GM18907 (cell line): Measurements from ENCODE around the gene CEP85.
"Not testable (repeated sequence)": the region's sequence is repeated elsewhere in the genome, so short reads cannot be mapped to it uniquely, and the experiment has no call there.

Experiments used
- ATAC-seq: cut with Tn5 transposase; IDR thresholded peaks from one replicate; pipeline ENCODE4 v1.9.1; 2021; ENCODE audit warnings: mild to moderate bottlenecking, moderate library complexity; ENCODE audit not compliant: unreplicated experiment

CEP85 gene

GRCh38 chr1:26220199-26220912 is 13.6 kb upstream of the CEP85 start:
- no peak for ATAC-seq

- ATAC-seq, result no peak
Observed at GRCh38 chr1:26221094-26221493, 12.9 kb upstream of the CEP85 start.

GRCh38 chr1:26224606-26225005 is 9.4 kb upstream of the CEP85 start:
- no peak for ATAC-seq

DNA sequence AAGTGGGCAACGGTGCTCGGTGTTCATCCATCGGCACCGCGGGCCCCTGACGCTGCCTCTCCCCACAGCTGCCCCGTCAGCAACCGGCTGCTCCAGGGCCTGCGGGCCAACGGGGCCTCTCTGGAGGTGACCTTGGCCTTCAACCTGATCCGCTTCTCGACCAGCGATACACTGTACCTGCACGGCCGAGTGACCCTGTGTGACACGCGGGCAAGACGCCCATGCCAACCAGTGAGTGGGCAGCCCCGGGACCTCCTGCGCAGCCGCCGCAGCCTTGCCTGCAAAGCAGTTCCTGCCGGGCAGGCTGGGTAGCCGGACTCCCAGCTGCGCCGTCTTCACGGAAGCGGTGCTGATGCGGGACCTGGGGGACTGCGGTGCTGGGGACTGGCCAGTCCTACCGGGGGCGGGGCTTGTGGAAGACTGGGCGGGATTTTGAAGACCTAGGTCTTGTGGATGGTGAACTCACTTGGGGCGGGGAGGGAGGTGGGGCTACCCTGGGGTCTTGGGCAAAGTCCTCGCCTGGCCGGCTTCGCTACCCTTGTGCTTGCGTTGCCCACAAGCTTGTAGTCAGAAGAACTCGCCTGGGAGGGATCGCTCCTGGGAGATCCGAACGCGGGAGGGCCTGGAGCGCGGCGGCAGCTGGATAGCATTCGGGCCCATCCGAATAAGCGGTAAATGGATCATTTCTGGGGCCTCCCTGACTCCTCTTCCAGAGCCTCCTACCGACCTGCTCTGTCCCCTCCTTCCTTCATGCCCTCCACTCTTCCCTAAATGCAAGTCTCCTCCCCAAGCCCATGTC is 8.8 kb upstream of the CEP85 start:
- ATAC-seq, result no peak

DNA sequence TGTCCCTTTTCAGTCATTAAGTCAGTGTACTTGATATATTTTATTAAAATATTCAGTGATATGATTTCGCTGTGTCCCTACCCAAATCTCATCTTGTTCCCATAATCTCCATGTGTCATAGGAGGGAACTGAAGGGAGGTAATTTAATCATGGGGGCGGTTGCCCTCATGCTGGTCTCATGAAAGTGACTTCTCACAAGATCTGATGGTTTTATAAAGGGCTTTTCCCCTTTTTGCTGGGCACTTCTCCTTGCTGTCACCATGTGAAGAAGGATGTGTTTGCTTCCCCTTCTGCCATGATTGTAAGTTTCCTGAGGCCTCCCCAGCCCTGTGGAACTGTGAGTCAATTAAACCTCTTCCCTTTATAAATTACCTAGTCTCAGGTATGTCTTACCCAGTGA is 3.3 kb upstream of the CEP85 start:
- ATAC-seq, result not testable (repeated sequence)

DNA sequence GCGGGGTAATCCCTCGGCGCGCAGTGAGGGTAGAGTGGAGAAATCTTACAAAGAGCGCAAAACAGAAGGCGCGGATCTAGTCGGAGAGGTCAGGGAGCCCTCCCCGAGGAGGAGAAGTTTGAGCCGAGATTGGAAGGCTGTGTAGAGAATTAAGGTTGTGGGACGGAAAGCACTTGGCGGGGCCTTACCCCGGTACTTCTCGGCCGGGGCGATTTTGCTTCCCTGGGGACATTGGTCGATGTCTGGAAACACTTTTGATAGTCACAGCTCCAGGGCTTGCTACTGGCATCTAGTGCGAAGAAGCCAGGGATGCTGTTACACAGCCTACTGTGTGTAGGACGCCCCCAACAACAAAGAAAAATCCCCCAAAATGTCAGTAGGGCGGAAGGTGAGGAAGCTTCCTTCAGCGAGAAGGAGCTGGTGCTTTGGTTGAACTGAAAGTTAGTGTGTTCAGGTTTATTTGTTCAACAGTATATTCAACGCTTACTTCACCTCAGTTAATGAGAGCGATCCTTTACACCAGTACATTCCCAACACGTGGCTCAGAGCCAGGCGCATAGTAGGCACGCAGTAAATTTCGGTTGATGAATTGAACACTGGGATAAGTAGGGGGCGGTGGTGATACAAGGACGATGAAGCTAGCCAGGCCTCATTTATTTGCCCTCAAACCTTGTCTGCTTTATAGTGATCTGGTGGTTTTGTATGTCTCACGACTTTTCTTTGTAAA is 807 bp downstream of the CEP85 start:
- peak; percentile 21 for ATAC-seq

- ATAC-seq, result no peak
Observed at GRCh38 chr1:26237230-26237966, 3.4 kb downstream of the CEP85 start.

DNA sequence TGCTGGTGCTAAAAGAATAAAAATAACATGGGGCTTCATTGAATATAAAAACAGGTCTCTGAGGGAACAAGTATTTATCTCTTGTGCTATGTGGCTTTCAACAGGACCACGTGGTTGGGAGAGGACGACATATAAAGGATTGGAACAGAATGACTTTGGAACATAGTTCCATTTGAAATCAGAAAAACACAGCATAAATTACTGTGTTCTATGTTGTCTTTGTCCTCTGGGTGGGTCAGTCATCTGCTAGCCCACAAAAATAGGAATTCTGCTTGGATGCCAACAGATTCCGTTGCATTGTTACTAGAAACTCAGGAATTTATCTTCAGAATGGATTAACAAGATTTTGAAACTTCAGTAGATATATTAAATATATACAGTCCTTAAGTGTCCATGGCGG is 5.9 kb downstream of the CEP85 start:
- ATAC-seq, result no peak

GRCh38 chr1:26252718-26253117 is 18.7 kb downstream of the CEP85 start:
- no peak for ATAC-seq

GRCh38 chr1:26254404-26254803 is 20.4 kb downstream of the CEP85 start:
- ATAC-seq, result no peak

DNA sequence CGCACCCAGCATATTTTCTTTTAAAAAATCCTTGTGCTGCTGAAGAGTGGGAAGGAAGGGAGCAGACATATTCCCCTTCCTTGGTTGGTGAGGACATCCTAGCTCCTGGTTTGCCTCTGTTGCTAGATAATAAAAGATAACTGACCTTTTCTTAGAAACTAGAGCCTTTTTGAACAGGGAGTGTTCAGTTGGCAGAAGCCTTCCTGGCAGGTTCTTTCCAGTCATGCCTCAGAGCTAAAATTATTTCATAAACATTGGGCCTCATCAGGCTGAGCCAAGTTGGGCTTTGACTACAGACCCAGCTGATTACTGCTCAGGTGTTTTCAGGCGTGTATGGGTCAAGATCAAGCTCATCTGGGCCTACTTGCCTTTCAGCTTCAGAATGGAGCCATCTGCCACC is 23.2 kb downstream of the CEP85 start:
- ATAC-seq, result no peak

- ATAC-seq, result no peak
Observed at GRCh38 chr1:26259005-26259404, 25.0 kb downstream of the CEP85 start.

- ATAC-seq, result no peak
Observed at GRCh38 chr1:26259578-26259977, 25.6 kb downstream of the CEP85 start.

GRCh38 chr1:26263212-26263611 is 29.2 kb downstream of the CEP85 start:
- no peak for ATAC-seq

- no peak for ATAC-seq
Observed at GRCh38 chr1:26265405-26265804, 31.4 kb downstream of the CEP85 start.

GRCh38 chr1:26268290-26269197 is 34.5 kb downstream of the CEP85 start:
- no peak for ATAC-seq

GRCh38 chr1:26269198-26269550 is 35.2 kb downstream of the CEP85 start:
- no peak for ATAC-seq

DNA sequence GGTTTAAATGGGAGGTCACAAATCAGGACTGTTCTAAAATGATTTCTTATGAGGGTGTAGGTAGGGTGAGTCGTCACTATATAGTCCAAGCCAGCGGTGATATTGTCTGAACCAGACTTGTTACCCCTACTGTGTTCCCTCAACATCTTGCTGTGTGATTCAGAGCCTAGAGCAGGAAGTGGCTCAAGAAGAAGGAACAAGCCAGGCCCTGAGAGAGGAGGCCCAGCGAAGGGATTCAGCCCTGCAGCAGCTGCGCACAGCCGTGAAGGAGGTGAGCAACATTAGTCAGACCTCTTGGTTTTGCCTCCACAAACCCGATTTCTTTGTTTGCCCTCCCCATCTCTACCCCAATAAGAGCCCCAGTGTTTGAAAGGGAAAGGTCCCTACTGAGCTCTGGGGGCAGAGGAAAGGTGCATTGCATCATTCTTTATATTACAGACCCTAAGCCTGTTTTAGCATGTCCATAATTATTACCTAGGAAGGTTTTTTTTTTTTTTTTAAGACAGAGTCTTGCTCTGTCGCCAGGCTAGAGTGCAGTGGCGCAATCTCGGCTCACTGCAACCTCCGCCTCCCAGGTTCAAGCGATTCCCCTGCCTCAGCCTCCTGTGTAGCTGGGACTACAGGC is 40.9 kb downstream of the CEP85 start:
- no peak for ATAC-seq

DNA sequence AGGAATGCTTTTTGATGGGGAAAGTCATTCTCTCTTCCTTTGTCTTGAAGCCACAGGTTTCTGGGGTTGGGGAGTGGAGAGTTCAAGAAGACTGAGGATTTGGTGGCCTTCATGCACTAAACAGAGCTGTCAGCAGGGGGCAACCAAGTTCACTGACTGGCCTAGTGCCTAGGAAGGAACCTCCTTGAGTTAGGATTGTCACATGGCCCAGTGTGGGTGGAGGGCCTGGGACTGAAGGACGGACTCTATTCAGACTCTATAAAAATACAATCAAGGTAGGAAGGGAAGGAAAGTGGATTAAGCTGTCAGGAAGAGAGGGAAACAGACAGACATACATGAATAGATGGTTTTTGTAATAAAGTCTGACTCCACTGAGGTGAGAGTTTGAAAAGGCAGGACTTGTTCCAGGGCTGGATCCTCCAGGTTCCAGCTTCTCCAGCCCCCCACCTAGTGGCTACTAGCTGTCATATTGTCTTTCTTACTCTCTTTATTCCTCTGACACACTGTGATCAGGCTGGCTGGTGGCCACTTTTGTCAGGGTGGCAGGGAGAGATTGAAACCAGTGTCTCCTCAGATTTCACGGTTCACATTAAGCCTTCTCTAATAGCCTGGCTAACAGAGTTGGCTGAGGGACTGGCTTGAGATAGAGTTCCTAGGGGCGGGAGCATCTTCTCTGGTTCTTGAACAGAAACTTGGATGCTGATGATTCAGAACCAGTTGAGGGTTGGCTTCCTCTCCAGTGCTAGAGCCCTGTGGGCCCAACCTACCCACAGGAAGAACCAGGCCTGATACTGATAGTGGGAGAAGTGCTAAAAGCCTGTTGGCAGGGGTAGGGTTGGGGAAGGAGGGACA is 41.8 kb downstream of the CEP85 start:
- ATAC-seq, result peak; percentile 44
